Raji (cell line): ENCODE data around the gene AIF1.

ENCODE experiments used
- POLR2A ChIP-seq: IDR thresholded peaks from 2 replicates; pipeline ENCODE4 v1.6.1; 2011; ENCODE audit warnings: low read depth, low read length, control low read depth; ENCODE audit not compliant: insufficient read depth

The AIF1 gene

GRCh38 chr6:31627690-31628287 is 12.8 kb downstream of the AIF1 start:
- no peak for TF ChIP-seq POLR2A

- TF ChIP-seq POLR2A, result no peak
Measured at GRCh38 chr6:31629014-31629413, 14.0 kb downstream of the AIF1 start.

DNA sequence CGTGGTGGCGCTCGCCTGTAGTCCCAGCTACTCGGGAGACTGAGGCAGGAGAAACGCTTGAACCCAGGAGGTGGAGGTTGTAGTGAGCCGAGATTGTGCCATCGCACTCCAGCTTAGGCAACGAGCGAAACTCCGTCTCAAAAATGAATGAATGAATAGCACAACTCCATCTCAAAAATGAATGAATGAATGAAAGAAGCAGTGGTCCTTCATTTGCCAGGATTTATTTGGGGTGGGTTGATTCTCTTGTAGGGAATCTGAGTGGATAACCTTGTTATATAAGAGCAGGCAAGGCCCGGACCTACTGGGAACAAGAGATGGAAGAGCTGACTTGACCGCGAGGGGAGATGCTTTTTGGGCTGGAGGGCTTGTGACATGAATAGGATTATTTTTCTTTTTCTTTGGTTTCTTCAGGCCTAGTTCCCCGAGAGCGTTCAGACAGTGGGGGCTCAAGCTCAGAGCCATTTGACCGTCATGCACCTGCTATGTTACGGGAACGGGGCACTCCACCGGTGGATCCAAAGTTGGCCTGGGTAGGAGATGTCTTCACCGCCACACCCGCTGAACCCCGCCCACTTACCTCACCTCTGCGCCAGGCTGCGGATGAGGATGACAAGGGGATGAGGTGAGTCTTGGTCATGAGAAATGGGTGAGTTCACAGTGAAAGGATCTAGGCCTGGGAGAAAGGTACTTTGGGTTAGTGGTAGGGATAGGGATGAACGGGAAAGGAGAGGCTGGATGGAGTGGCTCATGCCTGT is 15.3 kb downstream of the AIF1 start:
- TF ChIP-seq POLR2A, result no peak

DNA sequence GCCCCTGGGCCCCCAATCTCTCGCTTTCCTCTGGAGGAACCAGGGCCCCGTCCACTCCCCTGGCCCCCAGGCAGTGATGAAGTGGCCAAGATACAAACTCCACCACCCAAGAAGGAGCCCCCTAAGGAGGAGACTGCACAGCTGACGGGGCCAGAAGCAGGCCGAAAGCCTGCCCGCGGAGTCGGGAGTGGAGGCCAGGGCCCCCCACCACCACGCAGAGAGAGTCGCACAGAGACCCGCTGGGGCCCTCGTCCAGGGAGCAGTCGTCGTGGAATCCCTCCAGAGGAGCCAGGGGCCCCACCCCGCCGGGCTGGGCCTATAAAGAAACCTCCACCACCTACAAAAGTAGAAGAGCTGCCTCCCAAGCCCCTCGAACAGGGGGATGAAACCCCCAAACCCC is 16.2 kb downstream of the AIF1 start:
- no peak for TF ChIP-seq POLR2A

DNA sequence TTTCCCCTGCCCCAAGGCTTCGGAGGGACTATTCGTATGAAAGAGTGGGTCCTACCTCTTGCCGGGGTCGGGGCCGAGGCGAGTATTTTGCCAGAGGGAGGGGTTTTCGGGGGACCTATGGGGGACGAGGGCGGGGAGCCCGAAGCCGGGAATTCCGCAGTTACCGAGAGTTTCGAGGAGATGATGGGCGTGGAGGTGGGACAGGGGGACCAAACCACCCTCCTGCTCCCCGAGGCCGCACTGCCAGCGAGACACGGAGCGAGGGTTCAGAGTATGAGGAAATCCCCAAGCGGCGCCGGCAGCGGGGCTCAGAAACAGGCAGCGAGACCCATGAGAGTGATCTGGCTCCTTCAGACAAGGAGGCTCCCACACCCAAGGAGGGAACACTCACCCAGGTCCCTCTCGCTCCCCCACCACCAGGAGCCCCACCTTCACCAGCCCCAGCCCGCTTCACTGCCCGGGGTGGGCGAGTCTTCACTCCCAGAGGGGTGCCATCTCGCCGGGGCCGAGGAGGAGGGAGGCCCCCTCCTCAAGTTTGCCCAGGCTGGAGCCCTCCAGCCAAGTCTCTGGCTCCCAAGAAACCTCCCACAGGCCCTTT is 16.7 kb downstream of the AIF1 start:
- no peak for TF ChIP-seq POLR2A

DNA sequence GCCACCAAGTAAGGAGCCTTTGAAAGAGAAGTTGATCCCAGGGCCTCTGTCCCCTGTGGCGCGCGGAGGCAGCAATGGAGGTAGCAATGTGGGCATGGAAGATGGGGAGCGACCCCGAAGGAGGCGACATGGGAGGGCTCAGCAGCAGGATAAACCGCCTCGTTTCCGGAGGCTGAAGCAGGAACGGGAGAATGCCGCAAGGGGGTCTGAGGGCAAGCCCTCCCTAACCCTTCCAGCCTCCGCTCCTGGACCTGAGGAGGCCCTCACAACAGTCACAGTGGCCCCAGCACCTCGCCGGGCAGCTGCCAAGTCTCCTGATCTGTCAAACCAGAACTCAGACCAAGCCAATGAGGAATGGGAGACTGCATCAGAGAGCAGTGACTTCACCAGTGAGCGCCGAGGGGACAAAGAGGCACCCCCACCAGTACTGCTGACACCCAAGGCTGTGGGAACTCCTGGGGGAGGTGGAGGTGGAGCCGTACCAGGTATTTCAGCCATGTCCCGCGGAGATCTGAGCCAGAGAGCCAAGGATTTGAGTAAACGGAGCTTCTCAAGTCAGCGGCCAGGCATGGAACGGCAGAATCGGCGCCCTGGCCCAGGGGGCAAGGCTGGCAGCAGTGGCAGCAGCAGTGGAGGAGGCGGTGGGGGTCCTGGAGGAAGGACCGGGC is 17.4 kb downstream of the AIF1 start:
- TF ChIP-seq POLR2A, result no peak

GRCh38 chr6:31633447-31633846 is 18.4 kb downstream of the AIF1 start:
- no peak for TF ChIP-seq POLR2A

GRCh38 chr6:31634131-31634530 is 19.1 kb downstream of the AIF1 start:
- no peak for TF ChIP-seq POLR2A

DNA sequence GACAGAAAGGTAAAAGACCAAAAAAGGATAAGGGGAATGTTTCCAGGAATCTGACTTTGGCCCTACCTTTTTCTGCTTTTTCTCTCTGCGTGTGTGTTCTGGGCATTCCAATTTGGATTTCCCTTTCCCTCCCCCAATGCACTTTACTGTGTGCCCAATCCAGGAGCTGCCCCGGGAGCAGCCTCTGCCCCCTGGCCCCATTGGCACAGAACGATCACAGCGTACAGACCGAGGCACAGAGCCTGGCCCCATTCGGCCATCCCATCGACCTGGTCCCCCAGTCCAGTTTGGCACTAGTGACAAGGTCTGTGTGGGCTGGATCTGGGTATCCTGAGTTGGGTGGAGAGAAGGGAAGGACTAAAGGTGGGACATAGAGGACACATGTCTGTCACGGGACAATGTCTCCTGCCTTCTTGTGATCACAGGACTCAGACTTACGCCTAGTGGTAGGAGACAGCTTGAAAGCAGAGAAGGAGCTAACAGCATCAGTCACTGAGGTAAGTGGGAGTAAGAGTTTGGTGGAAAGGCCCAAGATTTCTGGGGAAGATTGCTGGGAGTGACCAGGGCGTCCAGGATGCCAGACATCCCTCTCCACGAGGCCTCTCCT is 20.0 kb downstream of the AIF1 start:
- TF ChIP-seq POLR2A, result no peak

DNA sequence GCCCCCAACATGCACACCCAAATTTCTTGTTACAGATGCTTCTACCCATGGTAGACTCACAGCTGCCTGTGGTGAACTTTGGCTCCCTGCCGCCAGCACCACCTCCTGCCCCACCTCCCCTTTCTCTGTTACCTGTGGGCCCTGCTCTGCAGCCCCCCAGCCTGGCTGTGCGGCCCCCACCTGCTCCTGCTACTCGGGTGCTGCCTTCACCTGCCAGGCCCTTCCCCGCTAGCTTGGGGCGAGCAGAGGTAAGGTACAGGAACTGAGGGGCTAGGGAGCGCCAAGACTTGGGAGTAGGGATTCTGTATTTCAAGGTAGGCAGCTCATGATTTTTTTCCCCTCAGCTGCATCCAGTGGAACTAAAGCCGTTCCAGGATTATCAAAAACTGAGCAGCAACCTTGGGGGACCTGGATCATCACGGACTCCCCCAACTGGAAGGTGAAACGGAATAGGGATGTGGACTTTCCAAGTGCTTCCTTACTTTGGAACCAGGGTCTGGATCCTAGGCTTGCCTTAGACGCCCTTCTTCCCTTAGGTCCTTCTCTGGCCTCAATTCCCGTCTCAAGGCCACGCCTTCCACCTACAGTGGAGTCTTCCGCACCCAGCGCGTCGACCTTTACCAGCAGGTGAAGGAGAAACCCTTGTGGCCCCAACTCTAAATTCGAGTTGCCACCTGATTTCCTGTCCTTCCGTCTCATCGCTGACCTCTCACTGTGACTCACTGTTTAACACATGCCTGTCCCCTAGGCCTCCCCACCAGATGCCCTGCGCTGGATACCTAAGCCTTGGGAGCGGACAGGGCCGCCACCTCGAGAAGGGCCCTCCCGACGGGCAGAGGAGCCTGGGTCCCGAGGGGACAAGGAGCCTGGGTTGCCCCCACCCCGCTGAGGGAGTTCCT is 21.9 kb downstream of the AIF1 start:
- no peak for TF ChIP-seq POLR2A

DNA sequence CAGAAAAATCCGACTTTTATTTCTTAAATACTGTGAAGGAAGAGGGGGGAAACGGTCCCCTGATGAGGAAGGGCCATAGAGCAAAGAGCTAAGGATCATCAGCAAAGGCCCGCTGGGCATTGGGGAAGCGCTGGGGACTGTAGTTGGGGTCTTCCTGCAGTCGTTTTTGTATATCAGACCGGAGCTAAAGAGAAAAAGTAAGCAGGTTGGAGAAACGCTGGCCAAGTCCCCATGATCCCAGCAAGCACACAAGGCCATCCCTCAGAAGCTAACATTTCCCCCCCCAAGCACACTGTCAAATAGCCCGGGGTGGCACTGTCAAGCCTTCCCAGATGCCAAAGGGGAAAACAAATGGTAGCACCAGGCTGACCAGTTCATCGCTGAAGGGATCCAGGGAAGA is 24.0 kb downstream of the AIF1 start:
- TF ChIP-seq POLR2A, result no peak

- TF ChIP-seq POLR2A, result no peak
Measured at GRCh38 chr6:31639449-31639861, 24.4 kb downstream of the AIF1 start.

GRCh38 chr6:31640612-31641011 is 25.6 kb downstream of the AIF1 start:
- no peak for TF ChIP-seq POLR2A

GRCh38 chr6:31641370-31641769 is 26.3 kb downstream of the AIF1 start:
- TF ChIP-seq POLR2A, result no peak
